GM19452 (cell line): ENCODE results near the gene DNMBP.
"Not testable (repeated sequence)": the region's sequence is repeated elsewhere in the genome, so short reads cannot be mapped to it uniquely, and the experiment has no call there.

Experiments
- ATAC-seq: cut with Tn5 transposase; IDR thresholded peaks from one replicate; pipeline ENCODE4 v1.9.1; 2021; ENCODE audit not compliant: unreplicated experiment

DNMBP gene

DNA sequence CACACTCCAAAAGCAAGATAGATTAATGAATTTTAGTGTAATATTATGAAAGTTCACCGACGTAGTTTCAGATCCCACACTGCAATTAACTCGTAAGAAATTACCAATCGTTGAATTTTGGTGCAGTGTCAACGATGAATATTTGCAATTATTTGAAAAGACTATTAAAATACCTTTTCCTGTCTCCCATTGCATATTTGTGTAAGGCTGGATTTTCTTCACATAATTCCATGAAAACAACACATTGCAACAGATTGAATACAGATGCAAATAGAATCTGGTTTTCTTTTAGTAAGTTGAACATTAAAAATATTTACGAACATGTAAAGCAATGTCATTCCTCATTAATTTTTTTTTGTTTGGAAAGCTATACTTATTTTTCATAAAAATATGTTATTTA is 50.9 kb downstream of the DNMBP start:
- ATAC-seq: no peak

DNA sequence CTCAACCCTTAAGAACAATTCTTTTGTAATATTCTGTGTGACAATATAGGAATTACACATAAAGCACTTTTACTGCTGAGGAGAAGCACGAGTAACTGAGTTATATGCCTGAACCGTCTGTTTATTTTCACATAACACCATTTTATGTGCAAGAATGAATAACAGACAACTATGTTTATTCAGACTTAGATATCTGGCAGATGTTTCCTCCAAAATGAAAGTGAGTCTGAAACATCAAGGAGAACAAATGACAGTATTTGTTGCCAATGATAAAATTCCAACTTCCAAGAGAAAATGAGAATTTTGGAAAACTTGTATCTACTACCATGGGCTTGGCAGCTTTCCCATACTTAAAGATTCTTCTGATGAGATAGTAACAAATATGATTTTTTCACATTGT is 51.4 kb downstream of the DNMBP start:
- ATAC-seq: no peak

DNA sequence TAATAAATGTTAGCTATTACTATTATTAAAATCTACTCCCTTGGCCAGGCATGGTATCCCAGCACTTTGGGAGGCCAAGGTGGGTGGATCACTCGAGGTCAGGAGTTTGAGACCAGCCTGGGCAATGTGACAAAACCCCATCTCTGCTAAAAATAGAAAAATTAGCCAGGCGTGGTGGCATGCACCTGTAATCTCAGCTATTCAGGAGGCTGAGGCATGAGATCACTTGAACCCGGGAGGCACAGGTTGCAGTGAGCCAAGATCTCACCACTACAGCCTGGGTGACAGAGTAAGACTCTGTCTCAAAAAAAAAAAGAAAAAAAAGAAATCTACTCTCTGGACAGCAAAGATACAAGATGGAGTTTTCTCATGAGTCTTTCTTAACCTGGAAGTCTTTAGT is 56.2 kb downstream of the DNMBP start:
- not testable (repeated sequence) for ATAC-seq

GRCh38 chr10:99952799-99953198 is 56.9 kb downstream of the DNMBP start:
- no peak for ATAC-seq

DNA sequence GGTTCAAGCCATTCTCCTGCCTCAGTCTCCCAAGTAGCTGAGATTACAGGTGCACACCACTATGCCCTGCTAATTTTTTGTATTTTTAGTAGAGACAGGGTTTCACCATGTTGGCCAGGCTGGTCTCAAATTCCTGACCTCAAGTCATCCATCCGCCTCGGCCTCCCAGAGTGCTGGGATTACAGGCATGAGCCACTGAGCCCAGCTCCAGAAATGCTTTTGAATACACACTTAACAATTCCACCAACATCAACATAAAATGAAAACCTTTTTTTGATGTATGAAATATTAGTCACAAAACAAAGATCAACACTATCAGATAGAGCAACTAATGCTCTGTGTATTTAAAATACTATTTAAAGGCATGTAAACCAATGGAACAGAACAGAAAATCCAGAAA is 63.7 kb downstream of the DNMBP start:
- not testable (repeated sequence) for ATAC-seq

DNA sequence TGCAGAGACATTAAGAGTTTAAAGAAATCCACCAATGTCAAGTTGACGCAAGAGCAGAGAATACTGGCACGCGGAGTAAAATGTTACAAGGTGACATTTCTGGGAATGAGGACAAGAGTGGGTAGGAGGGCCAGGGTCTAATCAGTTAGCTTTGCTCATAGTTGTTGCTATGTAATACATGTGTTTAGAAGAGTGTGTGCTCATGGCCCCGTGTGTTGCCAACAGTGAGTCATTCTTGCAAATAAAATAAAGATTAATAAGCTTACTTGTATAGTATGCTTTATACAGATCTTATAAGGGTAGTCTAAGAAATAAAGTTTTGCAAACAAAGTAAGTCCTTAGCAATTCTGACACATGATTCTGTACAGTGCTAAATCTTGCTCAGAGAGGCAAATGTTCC is 64.5 kb downstream of the DNMBP start:
- ATAC-seq: no peak

DNA sequence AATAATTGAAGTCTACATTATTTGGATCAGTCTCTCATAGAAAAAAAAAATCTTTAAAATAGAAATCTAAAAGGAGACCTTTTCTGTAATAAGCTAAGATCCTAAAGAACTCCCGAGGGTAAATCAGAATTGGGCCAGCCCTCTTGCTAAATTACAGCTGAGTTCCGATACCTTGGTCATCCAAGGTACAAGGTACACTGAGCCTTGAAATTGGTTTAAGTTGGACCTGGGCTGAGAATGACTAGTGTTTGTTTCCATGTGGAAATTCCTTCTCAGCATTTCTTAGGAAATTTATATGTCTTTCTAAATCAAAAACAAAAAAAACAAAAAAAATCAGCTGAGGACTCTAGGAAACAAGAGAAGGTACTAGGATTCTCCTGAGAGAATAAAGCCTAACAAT is 64.9 kb downstream of the DNMBP start:
- no peak for ATAC-seq

DNA sequence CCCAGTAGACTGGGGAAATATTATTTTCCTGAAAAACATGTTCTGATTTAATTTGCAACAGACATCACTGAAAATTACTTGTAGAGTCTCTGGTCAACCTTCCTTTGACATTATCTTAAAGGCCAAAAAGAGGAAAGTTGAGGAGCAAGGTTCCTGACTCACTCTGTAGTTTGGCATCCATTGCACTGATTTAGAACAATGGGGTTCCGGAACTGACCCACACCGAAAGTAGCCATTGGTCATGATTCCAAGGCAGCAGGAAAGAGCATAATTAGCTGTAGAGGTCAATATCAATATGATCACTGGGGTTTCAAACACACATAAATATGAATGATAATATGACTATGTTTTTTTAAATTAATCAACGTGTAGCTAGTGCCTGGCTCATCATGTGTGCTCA is 65.8 kb downstream of the DNMBP start:
- ATAC-seq: no peak

DNA sequence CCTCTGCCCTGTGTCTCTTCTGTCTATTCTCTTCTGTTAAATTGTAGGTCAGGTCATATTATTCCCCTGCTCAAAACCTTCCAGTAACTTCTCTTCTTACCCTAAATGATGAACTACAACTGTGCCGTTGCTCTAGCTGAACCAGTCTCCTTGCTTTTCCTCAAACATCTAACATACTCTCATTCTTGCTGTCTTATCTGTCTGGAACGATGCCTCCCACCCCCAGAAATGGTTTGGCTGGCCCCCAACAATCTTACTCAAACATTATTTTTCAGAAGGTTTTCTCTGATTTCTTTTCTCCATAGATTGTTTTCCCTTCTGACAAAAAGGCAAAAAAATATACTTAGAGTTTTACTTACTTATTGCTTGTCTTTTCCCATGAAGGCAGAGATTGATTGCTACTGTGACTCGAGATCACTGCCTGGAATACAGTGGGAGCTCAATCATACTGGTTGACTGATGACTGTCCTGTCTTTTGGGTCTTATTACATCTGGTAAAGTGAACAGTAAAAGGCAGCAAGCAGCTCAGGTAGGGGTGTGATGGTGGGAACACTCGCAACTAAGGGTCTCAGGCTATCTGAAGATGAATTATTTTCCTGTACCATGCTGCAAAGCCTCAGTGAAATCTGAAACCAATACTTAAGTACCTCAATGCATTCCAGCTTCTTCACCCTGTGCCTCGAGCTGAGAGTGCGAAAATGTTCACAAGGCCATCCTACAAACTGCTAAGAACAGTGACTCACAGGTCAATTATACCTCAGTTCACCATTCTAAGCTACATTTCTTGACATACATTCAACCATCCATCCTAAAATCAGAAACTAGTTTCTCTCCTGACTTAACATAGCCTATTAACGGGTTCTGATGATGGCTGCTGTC is 67.6 kb downstream of the DNMBP start:
- no peak for ATAC-seq

- ATAC-seq: peak; percentile 78
Observed at GRCh38 chr10:99938563-99938962, 71.2 kb downstream of the DNMBP start.

- ATAC-seq: no peak
Observed at GRCh38 chr10:99937630-99938029, 72.1 kb downstream of the DNMBP start.

- ATAC-seq: not testable (repeated sequence)
Observed at GRCh38 chr10:99932203-99932957, 77.4 kb downstream of the DNMBP start.

DNA sequence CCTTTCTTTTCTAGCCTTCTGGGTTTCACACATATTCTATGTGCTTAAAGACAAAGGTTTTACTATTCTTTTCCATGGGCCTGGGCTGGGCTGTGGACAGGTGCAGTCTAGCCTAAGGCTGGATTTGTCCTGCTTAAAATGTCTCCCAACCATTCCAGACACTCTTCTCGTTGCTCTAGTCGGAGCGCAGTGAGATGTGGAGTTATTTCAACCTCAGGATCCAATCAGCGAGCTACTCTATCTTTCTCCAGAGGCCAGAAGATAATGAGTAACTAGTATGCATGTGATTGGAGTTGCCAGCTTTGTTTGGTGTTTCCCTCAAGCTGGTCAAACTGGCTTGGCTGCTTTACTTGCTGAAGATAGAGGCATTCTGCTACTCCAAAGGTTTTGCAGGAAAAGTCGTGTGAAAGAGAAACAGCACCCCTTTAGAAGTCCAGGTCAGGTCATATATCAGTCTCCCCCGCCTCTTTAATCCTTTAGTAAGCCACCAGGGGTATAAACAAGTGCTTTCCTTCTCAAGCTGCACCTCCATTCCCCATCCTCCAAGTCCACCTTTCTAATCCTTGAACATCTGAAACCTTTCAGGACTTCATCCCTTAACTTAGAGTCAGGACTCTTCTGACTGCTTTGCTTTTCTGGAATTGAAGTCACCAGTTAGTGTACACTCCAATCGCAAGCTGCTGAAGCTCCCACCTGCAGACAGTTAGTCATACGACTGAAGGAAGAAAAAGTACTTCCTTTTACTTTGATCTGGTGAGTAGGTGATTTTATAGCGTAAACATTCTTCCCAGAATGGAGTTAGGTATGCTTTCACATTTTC is 78.8 kb downstream of the DNMBP start:
- ATAC-seq: no peak

DNA sequence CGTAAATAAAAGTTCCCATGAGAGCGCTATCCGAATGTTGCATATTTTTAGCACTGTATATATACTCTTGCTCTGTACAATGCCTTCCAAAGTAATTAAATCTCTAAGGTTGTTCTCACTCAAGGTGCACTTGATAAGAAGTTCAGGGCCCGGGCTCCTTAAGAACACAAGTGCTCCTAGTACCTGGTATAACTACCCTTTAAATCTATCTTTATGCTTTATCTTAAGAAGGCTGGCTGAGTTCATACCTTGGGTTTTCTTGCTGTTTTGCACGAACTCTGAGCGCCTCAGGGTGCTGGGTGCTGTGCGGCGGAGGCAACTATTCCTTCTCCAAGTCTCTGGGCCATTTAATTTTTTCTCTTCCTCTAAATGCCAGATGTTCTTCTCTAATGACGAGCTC is 80.4 kb downstream of the DNMBP start:
- ATAC-seq: no peak

- no peak for ATAC-seq
Observed at GRCh38 chr10:99927721-99928280, 81.9 kb downstream of the DNMBP start.

DNA sequence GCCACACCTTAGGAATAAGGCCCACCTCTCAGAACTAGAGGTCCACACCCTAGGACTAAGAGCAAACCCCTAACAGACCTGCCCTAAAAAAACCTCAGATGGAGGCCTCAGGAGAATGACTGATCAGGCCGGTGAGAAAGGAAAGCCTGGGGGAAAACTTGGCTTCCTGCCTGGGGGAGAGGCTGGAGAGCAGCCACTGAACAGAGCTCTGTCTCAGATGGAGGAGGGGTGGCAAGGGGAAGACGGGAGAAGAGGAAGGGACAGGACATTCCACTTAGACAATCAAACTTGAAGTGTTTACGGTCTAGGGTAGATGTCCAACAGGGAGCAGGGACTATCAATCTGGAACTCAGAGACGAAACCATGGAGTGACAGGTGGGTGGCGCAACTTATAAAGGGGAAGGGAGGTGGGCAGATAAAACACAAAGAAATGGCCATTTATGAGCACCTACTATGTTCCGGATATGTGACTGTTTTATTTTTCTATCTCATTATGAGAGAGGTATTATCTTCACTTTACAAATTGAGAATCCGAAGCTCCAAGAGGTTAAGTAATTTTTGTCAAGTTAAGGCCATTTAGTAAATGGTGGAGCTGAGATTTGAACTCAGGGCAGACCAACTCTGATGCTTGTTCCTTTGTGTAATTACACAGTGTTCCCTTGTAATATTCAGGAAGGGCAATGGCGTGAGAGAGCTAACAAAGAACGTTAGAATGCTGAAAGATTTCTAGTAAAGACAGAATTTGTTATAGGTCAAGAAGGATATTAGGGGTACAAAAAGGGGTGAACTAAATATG is 82.6 kb downstream of the DNMBP start:
- no peak for ATAC-seq

DNA sequence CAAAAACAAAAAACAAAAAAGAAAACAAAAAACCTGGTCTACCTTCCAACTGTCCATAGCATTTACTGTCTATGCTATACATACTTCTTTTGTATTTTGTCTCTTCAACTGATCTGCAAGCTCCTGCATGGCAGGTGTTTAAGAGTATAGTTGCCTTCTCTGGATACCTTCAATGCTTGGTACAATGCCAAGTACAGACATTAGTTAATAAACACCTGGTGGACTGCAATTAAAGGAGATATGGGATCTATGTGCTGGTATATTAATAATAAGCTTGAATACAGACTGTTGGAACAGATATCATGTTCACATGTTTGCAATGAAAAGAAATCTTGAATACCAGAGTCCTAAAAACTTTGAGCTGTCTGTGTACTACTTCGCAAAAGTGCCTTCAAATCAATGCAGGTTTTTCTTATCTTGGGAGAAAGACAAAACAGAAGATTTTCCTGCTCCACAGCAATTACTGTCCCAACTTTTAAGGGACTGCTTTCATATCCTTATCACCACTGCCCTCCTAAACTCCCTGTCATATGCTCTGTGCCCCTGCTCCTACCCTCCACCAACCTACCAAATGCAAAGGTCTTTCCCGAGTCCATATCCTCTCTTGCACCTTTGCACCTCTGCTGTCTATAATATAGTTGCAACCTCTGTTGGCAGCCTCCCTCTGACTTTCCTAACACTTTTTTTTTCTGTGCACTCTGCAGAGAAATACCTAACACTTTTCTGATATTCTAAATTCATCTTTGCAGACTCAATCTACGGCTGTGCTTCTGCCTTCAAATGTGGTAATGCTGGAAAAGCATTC is 85.1 kb downstream of the DNMBP start:
- no peak for ATAC-seq

- ATAC-seq: no peak
Observed at GRCh38 chr10:99921948-99922347, 87.8 kb downstream of the DNMBP start.

DNA sequence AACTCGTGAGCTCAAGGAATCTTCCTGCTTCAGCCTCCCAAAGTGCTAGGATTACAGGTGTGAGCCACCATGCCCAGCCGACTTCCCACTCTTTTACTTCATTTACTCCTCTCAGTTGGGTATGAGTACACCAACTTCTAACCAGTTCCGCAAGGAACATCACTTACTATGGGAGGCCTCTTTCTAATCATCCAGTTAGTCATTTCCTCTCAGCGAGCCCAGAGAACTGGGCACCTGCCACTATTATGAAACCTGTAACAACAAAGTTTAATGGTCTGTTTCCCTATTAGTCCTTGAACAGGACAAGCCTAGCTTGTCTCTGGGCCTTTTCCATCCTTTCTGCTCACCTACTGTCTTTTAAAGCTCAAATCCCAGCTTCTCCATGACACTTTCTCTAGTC is 88.8 kb downstream of the DNMBP start:
- no peak for ATAC-seq

DNA sequence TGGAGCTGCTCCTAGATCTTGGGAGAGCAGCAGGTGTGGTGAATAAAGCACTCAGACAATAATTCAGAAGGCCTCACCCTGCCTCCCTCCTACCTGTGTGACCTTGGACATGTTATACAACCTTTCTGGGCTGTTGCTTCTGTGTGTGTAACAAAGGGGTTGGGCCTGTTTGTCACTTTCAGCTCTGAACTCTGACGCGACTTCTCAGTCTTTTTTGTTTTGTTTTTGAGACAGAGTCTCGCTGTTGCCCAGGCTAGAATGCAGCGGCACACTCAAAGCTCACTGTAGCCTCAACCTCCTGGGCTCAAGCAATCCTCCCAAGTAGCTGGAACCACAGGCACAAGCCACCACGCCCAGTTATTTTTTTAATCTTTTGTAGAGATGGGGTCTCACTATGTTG is 89.3 kb downstream of the DNMBP start:
- ATAC-seq: no peak
